Mucosa of stomach (tissue), 1 donor: ENCODE data around the gene NXPH3.
"Not testable (repeated sequence)": the region's sequence is repeated elsewhere in the genome, so short reads cannot be mapped to it uniquely, and the experiment has no call there.

Source experiments
- H3K27me3 ChIP-seq: one replicate; pipeline ENCODE4 v1.7.0; 2013; ENCODE audit warnings: mild to moderate bottlenecking, low read length; ENCODE audit not compliant: control insufficient read depth, insufficient read depth
- H3K36me3 ChIP-seq: one replicate; pipeline ENCODE4 v1.7.0; 2013; ENCODE audit warnings: low read length; ENCODE audit not compliant: control insufficient read depth, insufficient read depth
- H3K4me1 ChIP-seq: one replicate; pipeline ENCODE4 v1.7.0; 2013; ENCODE audit warnings: mild to moderate bottlenecking, low read length; ENCODE audit not compliant: control insufficient read depth, insufficient read depth
- H3K4me3 ChIP-seq: one replicate; pipeline ENCODE4 v1.7.0; 2013; ENCODE audit warnings: low read length
- H3K9ac ChIP-seq: one replicate; pipeline ENCODE4 v1.7.0; 2013; ENCODE audit warnings: mild to moderate bottlenecking, low read length, moderate library complexity
- H3K9me3 ChIP-seq: one replicate; pipeline ENCODE4 v1.7.0; 2013; ENCODE audit warnings: mild to moderate bottlenecking, low read length, moderate library complexity; ENCODE audit not compliant: control insufficient read depth
- donor health status: Pancreatic carcinoma.

NXPH3 gene

DNA sequence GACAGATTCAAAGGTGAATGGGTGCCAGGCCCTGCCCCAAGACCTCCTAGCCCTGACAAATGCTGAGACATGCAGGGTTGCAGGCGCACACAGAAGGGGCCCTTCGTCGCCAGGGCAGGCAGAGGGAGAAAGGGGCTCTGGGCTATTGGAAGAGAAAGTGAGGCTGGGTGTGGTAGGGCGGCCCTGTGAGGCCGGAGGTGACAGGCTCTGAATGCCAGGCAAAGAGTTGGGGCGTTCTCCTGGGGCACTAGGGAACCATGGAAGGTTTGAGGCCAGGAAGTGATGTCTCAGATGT, 26.4 kb upstream of the NXPH3 start:
- Histone ChIP-seq H3K36me3 (no peaks in the 10 kb centered on the region), H3K27me3 (peaks cover 16% of the 10 kb centered on the region), H3K4me1 (peaks cover 13% of the 10 kb centered on the region), H3K4me3 (no peak overlapping the region), H3K9ac (no peak overlapping the region), H3K9me3 (no peaks in the 10 kb centered on the region)

GRCh38 chr17:49549691-49550678, 25.7 kb upstream of the NXPH3 start:
- H3K4me3 ChIP-seq, result no peak overlapping the region
- no peak overlapping the region for H3K9ac ChIP-seq
- H3K36me3 ChIP-seq, result no peaks in the 10 kb centered on the region
- peaks cover 16% of the 10 kb centered on the region for H3K27me3 ChIP-seq
- H3K4me1 ChIP-seq, result peaks cover 13% of the 10 kb centered on the region
- H3K9me3 ChIP-seq, result no peaks in the 10 kb centered on the region

DNA sequence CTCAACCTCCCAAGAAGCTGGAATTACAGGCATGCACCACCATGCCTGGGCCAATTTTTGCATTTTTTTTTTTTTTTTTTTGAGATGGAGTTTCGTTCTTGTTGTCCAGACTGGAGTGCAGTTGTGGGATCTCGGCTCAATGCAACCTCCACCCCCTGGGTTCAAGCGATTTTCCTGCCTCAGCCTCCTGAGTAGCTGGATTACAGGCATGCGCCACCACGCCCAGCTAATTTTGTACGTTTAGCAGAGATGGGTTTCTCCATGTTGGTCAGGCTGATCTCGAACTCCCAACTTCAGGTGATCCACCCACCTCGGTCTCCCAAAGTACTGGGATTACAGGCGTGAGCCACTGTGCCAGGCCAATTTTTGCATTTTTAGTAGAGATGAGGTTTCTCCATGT, 24.9 kb upstream of the NXPH3 start:
- not testable (repeated sequence) for H3K9ac ChIP-seq, H3K9me3 ChIP-seq, H3K4me3 ChIP-seq, H3K36me3 ChIP-seq
- H3K4me1 ChIP-seq, result peaks cover 13% of the 10 kb centered on the region
- peaks cover 17% of the 10 kb centered on the region for H3K27me3 ChIP-seq

- peaks cover 19% of the 10 kb centered on the region for H3K27me3 ChIP-seq
- H3K4me3 ChIP-seq, result no peak overlapping the region
- no peaks in the 10 kb centered on the region for H3K36me3 ChIP-seq
- peaks cover 19% of the 10 kb centered on the region for H3K4me1 ChIP-seq
- no peaks in the 10 kb centered on the region for H3K9me3 ChIP-seq
- no peak overlapping the region for H3K9ac ChIP-seq
These were observed 24.2 kb upstream of the NXPH3 start for GRCh38 chr17:49551221-49552069.

DNA sequence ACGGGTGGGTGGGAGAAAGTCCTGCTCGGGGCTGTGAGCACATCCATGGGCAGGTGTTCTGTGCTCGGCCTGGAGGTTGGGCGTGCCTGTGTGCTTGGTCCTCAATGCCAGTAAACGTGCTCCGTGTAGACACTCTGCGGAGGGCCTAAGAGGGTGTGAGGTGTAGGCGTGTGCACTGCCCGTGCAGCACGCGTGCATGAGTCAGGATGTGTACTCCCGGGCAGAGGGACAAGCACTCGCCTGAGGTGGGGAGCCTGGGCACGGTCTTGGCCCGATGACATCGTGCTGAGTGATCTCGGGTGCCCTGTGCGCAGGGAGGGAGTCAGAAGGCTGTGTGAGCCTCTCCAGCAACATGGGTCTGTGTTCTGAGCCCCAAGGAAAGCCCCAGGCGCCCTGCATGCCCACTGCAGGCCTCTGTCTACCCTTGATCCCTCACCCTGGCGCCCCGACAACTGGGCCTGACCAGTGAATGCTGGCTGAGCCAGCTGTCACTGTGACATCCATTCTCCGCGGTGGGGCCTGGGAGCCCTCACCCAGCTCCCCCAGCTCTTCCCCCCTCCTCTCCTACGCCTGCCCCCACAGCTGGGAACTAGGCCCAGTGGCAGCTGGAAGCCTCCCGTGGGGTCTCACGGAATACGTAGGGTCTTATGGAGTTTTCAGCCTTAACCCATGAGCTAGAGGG, 23.5 kb upstream of the NXPH3 start:
- Histone ChIP-seq H3K9me3 (no peaks in the 10 kb centered on the region), H3K4me3 (no peak overlapping the region), H3K27me3 (peaks cover 15% of the 10 kb centered on the region), H3K4me1 (peaks cover 22% of the 10 kb centered on the region), H3K9ac (no peak overlapping the region), H3K36me3 (no peaks in the 10 kb centered on the region)

GRCh38 chr17:49553676-49554335, 21.9 kb upstream of the NXPH3 start:
- H3K4me3 ChIP-seq, result no peak overlapping the region
- no peak overlapping the region for H3K9ac ChIP-seq
- no peaks in the 10 kb centered on the region for H3K9me3 ChIP-seq
- peaks cover 14% of the 10 kb centered on the region for H3K27me3 ChIP-seq
- peaks cover 22% of the 10 kb centered on the region for H3K4me1 ChIP-seq
- H3K36me3 ChIP-seq, result no peaks in the 10 kb centered on the region

DNA sequence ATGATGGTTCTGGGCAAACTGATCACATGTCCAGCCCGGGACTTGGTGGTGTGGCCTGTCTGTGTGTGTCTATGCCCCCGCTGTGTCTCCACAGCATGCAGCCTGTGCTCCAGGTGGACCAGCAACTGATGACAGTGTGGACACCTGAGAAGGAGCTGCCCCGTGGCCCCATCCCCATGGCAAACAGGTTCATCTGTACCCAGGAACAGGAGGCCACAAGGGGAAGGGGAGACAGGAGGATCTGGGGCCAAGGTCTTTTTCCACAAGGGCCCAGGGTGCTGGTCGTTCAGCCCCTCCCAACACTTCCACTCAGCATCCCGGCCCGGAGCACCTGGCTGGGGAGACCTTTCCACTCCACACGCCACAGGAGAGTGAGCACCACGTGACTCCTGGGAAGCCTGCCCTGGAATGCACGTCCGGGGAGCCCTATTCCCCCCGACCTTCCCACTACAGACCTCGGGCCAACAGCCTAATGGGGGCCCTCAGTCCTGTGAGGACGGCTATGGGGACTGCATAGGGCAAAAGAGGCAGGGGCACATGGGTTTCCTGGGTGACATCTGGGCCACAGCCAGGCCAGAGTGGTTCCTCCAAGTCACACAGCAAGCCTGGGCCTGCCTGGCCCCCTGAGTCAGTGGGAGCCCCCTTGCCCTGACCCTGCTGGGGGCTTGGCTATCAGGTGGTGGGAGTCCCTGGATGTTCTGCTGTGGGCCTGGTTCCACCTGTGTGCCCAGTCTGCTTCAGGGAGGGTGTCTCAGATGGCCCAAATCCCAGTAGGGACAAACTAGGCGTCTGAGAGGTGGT, 20.8 kb upstream of the NXPH3 start:
- Histone ChIP-seq H3K4me1 (peaks cover 22% of the 10 kb centered on the region), H3K9ac (no peak overlapping the region), H3K9me3 (no peaks in the 10 kb centered on the region), H3K4me3 (no peak overlapping the region), H3K36me3 (no peaks in the 10 kb centered on the region), H3K27me3 (peaks cover 14% of the 10 kb centered on the region)

- Histone ChIP-seq H3K4me1 (peaks cover 22% of the 10 kb centered on the region), H3K9ac (no peak overlapping the region), H3K36me3 (no peaks in the 10 kb centered on the region), H3K4me3 (no peak overlapping the region), H3K27me3 (peaks cover 14% of the 10 kb centered on the region), H3K9me3 (no peaks in the 10 kb centered on the region)
These were observed 20.0 kb upstream of the NXPH3 start for GRCh38 chr17:49555495-49556222.

DNA sequence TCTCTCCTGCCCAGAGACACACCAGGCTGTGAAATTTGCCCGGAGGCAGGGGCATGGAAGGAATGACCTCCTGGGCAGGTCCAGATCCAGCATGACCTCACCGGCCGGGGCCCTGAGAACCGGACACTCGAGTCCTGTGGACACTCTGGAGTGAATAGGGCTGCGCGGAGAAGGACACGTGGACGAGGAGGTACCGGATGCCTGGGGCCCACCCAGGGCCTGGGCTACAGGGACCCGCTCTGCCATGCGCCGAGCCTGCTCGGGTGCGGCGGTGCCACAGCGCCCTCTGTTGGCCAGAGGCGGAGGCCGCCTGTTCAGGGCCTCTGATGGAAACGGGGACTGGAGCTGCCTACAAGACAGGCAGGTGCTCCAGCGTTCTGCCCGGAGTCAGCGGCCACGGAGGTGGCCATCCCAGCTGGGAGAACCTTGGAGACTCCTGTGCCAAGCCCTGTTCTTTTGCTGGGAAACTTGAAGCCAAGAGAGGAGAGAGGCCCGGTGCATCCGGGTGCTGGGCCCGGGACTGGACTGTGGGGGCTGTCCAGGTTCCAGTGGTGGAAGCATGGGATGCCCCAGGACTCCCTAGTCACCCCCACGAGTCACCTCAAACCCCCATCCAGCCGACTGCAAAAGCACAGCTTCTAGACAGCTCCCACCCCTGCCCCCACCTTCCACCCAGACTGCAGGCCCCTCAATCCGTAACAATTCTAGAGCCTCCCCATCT, 19.3 kb upstream of the NXPH3 start:
- Histone ChIP-seq H3K4me3 (no peak overlapping the region), H3K9ac (peak overlapping the region; percentile 29), H3K36me3 (no peaks in the 10 kb centered on the region), H3K4me1 (peaks cover 19% of the 10 kb centered on the region), H3K27me3 (peaks cover 14% of the 10 kb centered on the region), H3K9me3 (no peaks in the 10 kb centered on the region)

DNA sequence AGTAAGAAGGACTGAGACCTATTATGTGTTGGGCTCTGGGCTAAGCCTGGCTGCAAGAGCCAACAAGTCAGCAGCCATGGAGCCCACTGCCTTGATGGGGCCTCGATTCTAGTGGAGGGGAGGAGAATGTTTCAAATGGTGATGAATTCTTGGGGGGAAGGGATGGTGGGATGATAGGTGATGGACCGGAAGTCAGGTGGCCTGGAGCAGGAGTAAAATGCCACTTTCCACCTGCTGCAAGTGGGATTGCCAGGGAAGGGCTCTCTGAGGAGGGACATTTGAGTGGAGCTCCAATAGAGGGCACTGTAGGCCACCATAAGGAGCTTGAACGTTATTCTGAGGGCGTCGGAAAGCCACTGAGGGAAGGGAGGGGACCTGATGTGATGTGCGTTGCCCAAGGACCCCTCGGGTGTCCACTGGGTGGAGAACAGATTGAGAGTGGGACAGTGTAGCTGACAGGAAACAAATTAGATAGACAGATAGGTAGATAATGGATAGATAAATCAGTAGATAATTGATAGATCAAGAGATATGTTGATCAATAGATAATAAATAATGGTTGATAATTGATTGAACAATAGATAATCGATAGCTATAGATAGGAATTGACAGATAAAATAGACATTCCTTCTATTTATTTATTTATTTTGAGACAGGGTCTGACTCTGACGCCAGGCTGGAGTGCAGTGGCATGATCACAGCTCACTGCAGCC, 18.2 kb upstream of the NXPH3 start:
- Histone ChIP-seq H3K4me1 (peaks cover 8% of the 10 kb centered on the region), H3K9ac (no peak overlapping the region), H3K4me3 (no peak overlapping the region), H3K36me3 (no peaks in the 10 kb centered on the region), H3K27me3 (peaks cover 14% of the 10 kb centered on the region), H3K9me3 (no peaks in the 10 kb centered on the region)
